IMR-90 (cell line): ENCODE measurements around the gene ADSS1. TPM values are rescaled to one million over a fixed set of nuclear protein-coding genes. Genes with fewer than 3 reads are reported as not detected.

Experiments used
- ATAC-seq: fragments of 200-7000 bp; cut with Tn5 transposase; 2 replicates; pipeline ENCODE4 v1.9.1; 2020; ENCODE audit warnings: low read depth, mild to moderate bottlenecking, moderate library complexity
- BruUV-seq: library from RNA; stranded (reverse); fragments of 400-500 nt; replicated peaks from 2 replicates; lab custom pipeline; 2021; lab: Mats Ljungman, UMichigan
- CTCF ChIA-PET: fragments of 300-600 bp; formaldehyde crosslinking; extraction: SDS; loops from one replicate; lab custom pipeline; 2021; ENCODE audit warnings: antibody characterized with exemption; lab: Yijun Ruan, JAX
- POLR2A ChIA-PET: fragments of 300-600 bp; sonication (Branson Sonifier 250); formaldehyde crosslinking; loops from one replicate; lab custom pipeline; 2022; ENCODE audit warnings: antibody characterized with exemption; ENCODE audit not compliant: unreplicated experiment; lab: Charles Lee
- DNase-seq: peaks from one replicate; pipeline ENCODE4 v3.0.0; 2013
- H2AFZ ChIP-seq: replicated peaks from 2 replicates; pipeline ENCODE3; 2013; ENCODE audit warnings: low read length, mild to moderate bottlenecking; ENCODE audit not compliant: poor library complexity
- H2AK5ac ChIP-seq: 2 replicates; pipeline ENCODE4 v1.6.1; 2013; ENCODE audit warnings: low read depth, low read length, inconsistent platforms
- H2AK9ac ChIP-seq: replicated peaks from 2 replicates; pipeline ENCODE3; 2013; ENCODE audit warnings: mild to moderate bottlenecking, low read depth, low read length, moderate library complexity; ENCODE audit not compliant: poor library complexity
- H2BK120ac ChIP-seq: 2 replicates; pipeline ENCODE4 v1.6.1; 2013; ENCODE audit warnings: low read depth, low read length, inconsistent platforms
- H2BK15ac ChIP-seq: 3 replicates; pipeline ENCODE4 v1.6.1; 2013; ENCODE audit warnings: low read depth, low read length, inconsistent platforms
- H2BK20ac ChIP-seq: 2 replicates; pipeline ENCODE4 v1.6.1; 2013; ENCODE audit warnings: low read depth, mild to moderate bottlenecking, inconsistent platforms, low read length, moderate library complexity
- H2BK5ac ChIP-seq: 2 replicates; pipeline ENCODE4 v1.6.1; 2013; ENCODE audit warnings: mild to moderate bottlenecking, low read depth, low read length, inconsistent platforms; ENCODE audit not compliant: poor library complexity, severe bottlenecking
- H3K14ac ChIP-seq: replicated peaks from 2 replicates; pipeline ENCODE4 v1.6.1; 2013; ENCODE audit warnings: low read depth, low read length, inconsistent platforms
- H3K18ac ChIP-seq: 2 replicates; pipeline ENCODE4 v1.6.1; 2013; ENCODE audit warnings: low read depth, low read length, control low read depth
- H3K23ac ChIP-seq: 2 replicates; pipeline ENCODE4 v1.6.1; 2013; ENCODE audit warnings: low read depth, low read length, inconsistent platforms
- H3K27ac ChIP-seq: 2 replicates; pipeline ENCODE4 v1.5.1; 2013; ENCODE audit warnings: mild to moderate bottlenecking, control low read depth, low read length; ENCODE audit not compliant: insufficient read depth
- H3K27me3 ChIP-seq: 2 replicates; pipeline ENCODE4 v1.6.1; 2013; ENCODE audit warnings: low read length; ENCODE audit not compliant: control insufficient read depth, insufficient read depth
- H3K36me3 ChIP-seq: 2 replicates; pipeline ENCODE4 v1.6.1; 2013; ENCODE audit warnings: low read length, mixed read lengths; ENCODE audit not compliant: control insufficient read depth, insufficient read depth
- H3K4ac ChIP-seq: 2 replicates; pipeline ENCODE4 v1.6.1; 2013; ENCODE audit warnings: low read depth, low read length, inconsistent platforms
- H3K4me1 ChIP-seq: 2 replicates; pipeline ENCODE4 v1.6.1; 2013; ENCODE audit warnings: low read length, mixed read lengths; ENCODE audit not compliant: control insufficient read depth, insufficient read depth
- H3K4me2 ChIP-seq: 2 replicates; pipeline ENCODE4 v1.6.1; 2013; ENCODE audit warnings: low read depth, mild to moderate bottlenecking, control low read depth, low read length, moderate library complexity
- H3K4me3 ChIP-seq: 2 replicates; pipeline ENCODE4 v1.5.1; 2013; ENCODE audit warnings: low read depth, mild to moderate bottlenecking, control low read depth, low read length, moderate library complexity; ENCODE audit not compliant: insufficient read depth
- H3K56ac ChIP-seq: 2 replicates; pipeline ENCODE4 v1.6.1; 2013; ENCODE audit warnings: low read length, inconsistent platforms; ENCODE audit not compliant: insufficient read depth; ENCODE audit errors: extremely low read depth
- H3K79me1 ChIP-seq, 2 experiments: 2 replicates each; pipeline ENCODE4 v1.6.1; 2013; ENCODE audit warnings: low read length in 2 of 2, inconsistent platforms in 1 of 2, low read depth in 1 of 2
- H3K9ac ChIP-seq: 2 replicates; pipeline ENCODE4 v1.6.1; 2013; ENCODE audit warnings: low read depth, low read length, control low read depth
- H3K9me1 ChIP-seq: 2 replicates; pipeline ENCODE4 v1.6.1; 2013; ENCODE audit warnings: low read length, inconsistent platforms; ENCODE audit not compliant: insufficient read depth
- H3K9me3 ChIP-seq: 2 replicates; pipeline ENCODE4 v1.6.1; 2013; ENCODE audit warnings: low read length; ENCODE audit not compliant: control insufficient read depth, insufficient read depth
- H4K20me1 ChIP-seq: 2 replicates; pipeline ENCODE4 v1.6.1; 2013; ENCODE audit warnings: low read length, inconsistent platforms; ENCODE audit not compliant: insufficient read depth
- H4K5ac ChIP-seq: 2 replicates; pipeline ENCODE4 v1.6.1; 2013; ENCODE audit warnings: mild to moderate bottlenecking, low read depth, low read length, control low read depth
- H4K8ac ChIP-seq, 2 experiments: 2 replicates each; pipeline ENCODE4 v1.6.1; 2013; ENCODE audit warnings: low read depth in 2 of 2, low read length in 2 of 2, control low read depth in 1 of 2, inconsistent platforms in 1 of 2
- H4K91ac ChIP-seq: 2 replicates; pipeline ENCODE4 v1.6.1; 2013; ENCODE audit warnings: low read depth, low read length, inconsistent platforms; ENCODE audit not compliant: insufficient read depth
- BHLHE40 ChIP-seq: fragments of 150-350 bp; IDR thresholded peaks from 2 replicates; pipeline ENCODE4 v1.6.1; 2016; ENCODE audit warnings: mild to moderate bottlenecking, low read depth, low read length
- MAFK ChIP-seq: IDR thresholded peaks from 2 replicates; pipeline ENCODE4 v1.6.1; 2012; ENCODE audit warnings: low read depth, low read length, improper control_type of control experiment
- MAZ ChIP-seq: IDR thresholded peaks from 2 replicates; pipeline ENCODE4 v1.6.1; 2012; ENCODE audit warnings: low read depth, mild to moderate bottlenecking, low read length, improper control_type of control experiment, moderate library complexity, borderline replicate concordance
- MXI1 ChIP-seq: IDR thresholded peaks from 2 replicates; pipeline ENCODE4 v1.6.1; 2012; ENCODE audit warnings: low read depth, mild to moderate bottlenecking, low read length, moderate library complexity, borderline replicate concordance
- POLR2A ChIP-seq: IDR thresholded peaks from 2 replicates; pipeline ENCODE4 v1.6.1; 2012; ENCODE audit warnings: mild to moderate bottlenecking, low read depth, low read length
- WGBS, 2 experiments: methylation state at CpG; one replicate each; pipeline versions ENCODE4 v1.1.5 to v1.1.7; 2013; ENCODE audit warnings: missing lambda C conversion rate in 2 of 2; ENCODE audit not compliant: insufficient read length in 1 of 2; ENCODE audit errors: extremely low coverage in 2 of 2; 5-methylcytosine and 5-hydroxymethylcytosine counted together
- dilution Hi-C: fragments of 300-500 bp; cut with HindIII; formaldehyde crosslinking; loops from one replicate; pipeline ENCODE4 v1.14.3; 2018; ENCODE audit warnings: low sequenced_read_pairs; ENCODE audit not compliant: unreplicated experiment
- in situ Hi-C: fragments of 300-500 bp; cut with MboI; formaldehyde crosslinking; loops from 3 replicates; pipeline ENCODE4 v1.14.3; 2019; ENCODE audit warnings: low sequenced_read_pairs, inconsistent platforms, mixed read lengths
- intact Hi-C: fragments of 100-400 bp; cut with micrococcal nuclease; formaldehyde crosslinking; loops from 2 replicates; pipeline ENCODE4 v1.10.0; 2022
- polyA plus RNA-seq, 3 experiments: library from polyadenylated mRNA; depleted of rRNA; stranded (reverse); fragments of >200 nt; gene quantifications; 2 replicates each; pipeline ENCODE4 v1.2.3, GENCODE V29; 2012; ENCODE audit warnings: low replicate concordance in 1 of 3
- total RNA-seq: library from RNA; depleted of rRNA; stranded (reverse); fragments of >200 nt; gene quantifications from 2 replicates; pipeline ENCODE4 v1.2.3, GENCODE V29; 2012
- TF ChIP-seq, protein P1 (sequence below): fragments of 150-350 bp; IDR thresholded peaks from 2 replicates; pipeline ENCODE4 v1.6.1; 2017; ENCODE audit warnings: mild to moderate bottlenecking, antibody characterized with exemption, low read length, low read depth

The ADSS1 gene
- total and polyA plus RNA-seq, 2 of the 4 experiments (the other 2 are of a cell fraction): 1.8 to 5.2 TPM

DNA sequence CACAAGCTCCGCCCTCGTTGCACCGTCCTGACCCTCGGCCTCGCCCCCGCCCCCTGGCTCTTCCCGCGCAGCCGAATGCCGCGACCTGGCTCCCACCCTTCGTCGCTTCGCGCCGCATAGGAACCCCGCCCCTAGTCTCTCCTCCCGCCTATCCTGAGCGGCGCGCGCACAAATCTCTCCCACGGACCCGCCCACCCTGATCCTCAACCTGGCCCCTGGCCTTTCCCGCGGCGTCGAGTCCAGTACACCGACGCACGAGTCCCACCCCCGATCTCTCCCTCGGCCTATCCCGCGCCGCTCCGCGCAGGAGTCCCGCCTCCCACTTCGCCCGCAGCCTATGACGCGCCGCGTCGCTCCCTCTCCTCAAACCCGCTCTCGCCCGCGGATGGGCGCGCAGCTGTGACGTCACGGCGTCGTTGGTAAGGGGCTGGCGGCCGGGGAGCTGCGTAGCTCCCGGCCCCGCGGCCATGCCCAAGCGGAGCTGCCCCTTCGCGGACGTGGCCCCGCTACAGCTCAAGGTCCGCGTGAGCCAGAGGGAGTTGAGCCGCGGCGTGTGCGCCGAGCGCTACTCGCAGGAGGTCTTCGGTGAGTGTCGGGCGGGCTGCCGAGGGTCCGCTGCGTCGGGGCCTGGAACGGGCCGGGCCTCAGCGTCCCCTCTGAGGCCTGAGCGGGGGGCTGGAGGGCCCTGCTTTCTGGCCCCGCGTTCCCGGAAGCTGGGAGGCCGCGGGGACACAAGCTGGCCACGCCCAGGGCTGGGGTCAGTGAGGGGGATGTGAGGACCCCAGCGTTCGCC, 28.9 kb downstream of the ADSS1 start, which contains the start of gene SIVA1:
Gene SIVA1 (plus strand): TSS at position 413 of the 793 bp plus-strand sequence. CDS start 55 bp downstream, at position 468.
- Histone ChIP-seq H2AK5ac (peak within 1 kb of the TSS; percentile 64), H2AFZ (peak within 1 kb of the TSS; percentile 93), H2AK9ac (peak within 1 kb of the TSS; percentile 92), H3K4me3 (peak within 1 kb of the TSS; percentile 88), H3K14ac (peak within 1 kb of the TSS; percentile 87), H3K56ac (peak within 1 kb of the TSS; percentile 52; the same call in 1 of the 2 replicates), H4K8ac (peak within 1 kb of the TSS; percentile 77 to 79; a peak in 2 of 4 replicates), H3K18ac (no peak within 1 kb of the TSS; the same call in 1 of the 2 replicates), H3K4ac (peak within 1 kb of the TSS; percentile 69), H3K9me1 (peaks cover 11% of the 10 kb centered on the region), H2BK15ac (no peak within 1 kb of the TSS), H3K4me2 (peak within 1 kb of the TSS; percentile 96), H3K27me3 (no peaks in the 10 kb centered on the region), H3K4me1 (peaks cover 23% of the 10 kb centered on the region), H3K9ac (peak within 1 kb of the TSS; percentile 87), H2BK5ac (peak within 1 kb of the TSS; percentile 69), H3K23ac (peak within 1 kb of the TSS; percentile 60), H3K9me3 (no peaks in the 10 kb centered on the region), H3K36me3 (peaks cover 20% of the 10 kb centered on the region), H2BK120ac (peak within 1 kb of the TSS; percentile 65; the same call in 1 of the 2 replicates), H4K91ac (peak within 1 kb of the TSS; percentile 82), H3K27ac (peak within 1 kb of the TSS; percentile 85), H4K5ac (peak within 1 kb of the TSS; percentile 70), H2BK20ac (no peak within 1 kb of the TSS), H4K20me1 (peaks cover 40% of the 10 kb centered on the region), H3K79me1 (peaks cover 8 to 45% of the 10 kb centered on the region in 2 experiments; a peak in 2 of 4 replicates)
- TF ChIP-seq POLR2A (peak; percentile 84), BHLHE40 (no peak), MAZ (peak; percentile 80), MXI1 (peak; percentile 69; the same call in 1 of the 2 replicates), MAFK (no peak)
- TF ChIP-seq, protein P1, sequence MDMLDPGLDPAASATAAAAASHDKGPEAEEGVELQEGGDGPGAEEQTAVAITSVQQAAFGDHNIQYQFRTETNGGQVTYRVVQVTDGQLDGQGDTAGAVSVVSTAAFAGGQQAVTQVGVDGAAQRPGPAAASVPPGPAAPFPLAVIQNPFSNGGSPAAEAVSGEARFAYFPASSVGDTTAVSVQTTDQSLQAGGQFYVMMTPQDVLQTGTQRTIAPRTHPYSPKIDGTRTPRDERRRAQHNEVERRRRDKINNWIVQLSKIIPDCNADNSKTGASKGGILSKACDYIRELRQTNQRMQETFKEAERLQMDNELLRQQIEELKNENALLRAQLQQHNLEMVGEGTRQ: 0 out of 2 replicates have a peak, but pooled peaks have one; percentile 3
- in situ Hi-C loops (no loop called here), intact Hi-C loops (no loop called here), dilution Hi-C loops (no loop called here)
- POLR2A ChIA-PET: interaction anchor here (0.6 to 0.7 kb wide), 2 partner anchors 95 to 797 kb away, joined by 3 read pairs; no protein-coding TSS in a partner anchor
- BruUV-seq: no TSS peak
- peak; percentile 95 for ATAC-seq
- 0% methylated on average over 51 of the region's 95 CpGs; no CpG with 5 or more reads in 1 of the 2 experiments for WGBS, 2 experiments
- DNase-seq: peak; percentile 99
- CTCF ChIA-PET: interaction anchor here (1.0 kb wide), 1 partner anchor 18 kb away, joined by 5 read pairs; no protein-coding TSS in a partner anchor
